PC-3 (cell line): ENCODE data around the gene FKBP2. TPM values are rescaled to one million over a fixed set of nuclear protein-coding genes. Genes with fewer than 3 reads are reported as not detected.

Source experiments
- ATAC-seq: fragments of 200-7000 bp; cut with Tn5 transposase; 2 replicates; pipeline ENCODE4 v1.9.1; 2020; ENCODE audit warnings: mild to moderate bottlenecking, moderate library complexity
- BruUV-seq: library from RNA; stranded (reverse); fragments of 400-500 nt; replicated peaks from 2 replicates; lab custom pipeline; 2021; lab: Mats Ljungman, UMichigan
- CTCF ChIA-PET: fragments of 300-600 bp; sonication (Branson Sonifier 250); formaldehyde crosslinking; loops from one replicate; lab custom pipeline; 2022; ENCODE audit warnings: antibody characterized with exemption; lab: Charles Lee
- POLR2A ChIA-PET: fragments of 300-600 bp; sonication (Branson Sonifier 250); formaldehyde crosslinking; loops from one replicate; lab custom pipeline; 2022; ENCODE audit warnings: antibody characterized with exemption; ENCODE audit not compliant: unreplicated experiment; lab: Charles Lee
- DNase-seq: peaks from one replicate; pipeline ENCODE4 v3.0.0-alpha.2; 2015
- H2AFZ ChIP-seq: fragments of 300-600 bp; sonication (generic); 2 replicates; pipeline ENCODE4 v1.6.0; 2016; ENCODE audit warnings: antibody characterized with exemption, low read length
- H3F3A ChIP-seq: fragments of 300-600 bp; sonication (generic); one replicate; pipeline ENCODE4 v1.6.0; 2017; ENCODE audit warnings: antibody characterized with exemption, low read length, control low read depth, mild to moderate bottlenecking; ENCODE audit not compliant: unreplicated experiment
- H3K27ac ChIP-seq: fragments of 300-600 bp; sonication (generic); 2 replicates; pipeline ENCODE4 v1.5.1; 2016; ENCODE audit warnings: mild to moderate bottlenecking, low read length
- H3K27me3 ChIP-seq: fragments of 300-600 bp; sonication (generic); 2 replicates; pipeline ENCODE4 v1.6.1; 2016; ENCODE audit warnings: low read length, mixed read lengths
- H3K36me3 ChIP-seq: fragments of 300-600 bp; sonication (generic); 2 replicates; pipeline ENCODE4 v1.6.1; 2016; ENCODE audit warnings: low read depth, mixed run types, low read length, mixed read lengths
- H3K4me1 ChIP-seq: fragments of 300-600 bp; sonication (generic); 2 replicates; pipeline ENCODE4 v1.5.1; 2016; ENCODE audit warnings: low read length; ENCODE audit not compliant: insufficient read depth
- H3K4me2 ChIP-seq: fragments of 300-600 bp; sonication (generic); 2 replicates; pipeline ENCODE4 v1.6.0; 2016; ENCODE audit warnings: low read length
- H3K4me3 ChIP-seq: fragments of 300-600 bp; sonication (generic); 2 replicates; pipeline ENCODE4 v1.5.1; 2016; ENCODE audit warnings: mild to moderate bottlenecking, low read length, mixed read lengths
- H3K79me2 ChIP-seq: fragments of 300-600 bp; sonication (generic); 2 replicates; pipeline ENCODE4 v1.6.1; 2017; ENCODE audit warnings: low read length, mixed read lengths
- H3K9ac ChIP-seq: fragments of 300-600 bp; sonication (generic); 2 replicates; pipeline ENCODE4 v1.6.0; 2016; ENCODE audit warnings: mild to moderate bottlenecking, low read length
- H3K9me2 ChIP-seq: fragments of 300-600 bp; sonication (generic); replicated peaks from 2 replicates; pipeline ENCODE4 v1.6.1; 2016; ENCODE audit warnings: mixed run types, low read length, mixed read lengths
- H3K9me3 ChIP-seq: fragments of 300-600 bp; sonication (generic); 2 replicates; pipeline ENCODE4 v1.6.1; 2016; ENCODE audit warnings: low read length, mixed read lengths
- H4K20me1 ChIP-seq: fragments of 300-600 bp; sonication (generic); 2 replicates; pipeline ENCODE4 v1.6.1; 2016; ENCODE audit warnings: low read length, mixed read lengths
- EZH2 ChIP-seq: fragments of 300-600 bp; sonication (generic); IDR thresholded peaks from one replicate; pipeline ENCODE4 v1.6.1; 2017; ENCODE audit warnings: antibody characterized with exemption, mild to moderate bottlenecking, low read length; ENCODE audit not compliant: unreplicated experiment
- EZH2phosphoT487 ChIP-seq: fragments of 300-600 bp; sonication (generic); IDR thresholded peaks from 2 replicates; pipeline ENCODE4 v1.6.1; 2018; ENCODE audit warnings: mild to moderate bottlenecking, antibody characterized with exemption, low read length, borderline replicate concordance
- intact Hi-C: fragments of 100-400 bp; cut with micrococcal nuclease; formaldehyde crosslinking; loops from 2 replicates; pipeline ENCODE4 v1.9.0; 2023
- total RNA-seq: library from RNA; depleted of rRNA; stranded (reverse); fragments of >200 nt; gene quantifications from 2 replicates; pipeline ENCODE4 v1.2.3, GENCODE V29; 2014
- TF ChIP-seq, protein P1 (sequence below): fragments of 300-600 bp; sonication (generic); conservative IDR thresholded peaks from 2 replicates; pipeline ENCODE4 v1.5.1; 2017; ENCODE audit warnings: antibody characterized with exemption, low read depth, mild to moderate bottlenecking, low read length

Gene FKBP2
- total RNA-seq, 1 experiment from 2014 or later = 215 TPM

DNA sequence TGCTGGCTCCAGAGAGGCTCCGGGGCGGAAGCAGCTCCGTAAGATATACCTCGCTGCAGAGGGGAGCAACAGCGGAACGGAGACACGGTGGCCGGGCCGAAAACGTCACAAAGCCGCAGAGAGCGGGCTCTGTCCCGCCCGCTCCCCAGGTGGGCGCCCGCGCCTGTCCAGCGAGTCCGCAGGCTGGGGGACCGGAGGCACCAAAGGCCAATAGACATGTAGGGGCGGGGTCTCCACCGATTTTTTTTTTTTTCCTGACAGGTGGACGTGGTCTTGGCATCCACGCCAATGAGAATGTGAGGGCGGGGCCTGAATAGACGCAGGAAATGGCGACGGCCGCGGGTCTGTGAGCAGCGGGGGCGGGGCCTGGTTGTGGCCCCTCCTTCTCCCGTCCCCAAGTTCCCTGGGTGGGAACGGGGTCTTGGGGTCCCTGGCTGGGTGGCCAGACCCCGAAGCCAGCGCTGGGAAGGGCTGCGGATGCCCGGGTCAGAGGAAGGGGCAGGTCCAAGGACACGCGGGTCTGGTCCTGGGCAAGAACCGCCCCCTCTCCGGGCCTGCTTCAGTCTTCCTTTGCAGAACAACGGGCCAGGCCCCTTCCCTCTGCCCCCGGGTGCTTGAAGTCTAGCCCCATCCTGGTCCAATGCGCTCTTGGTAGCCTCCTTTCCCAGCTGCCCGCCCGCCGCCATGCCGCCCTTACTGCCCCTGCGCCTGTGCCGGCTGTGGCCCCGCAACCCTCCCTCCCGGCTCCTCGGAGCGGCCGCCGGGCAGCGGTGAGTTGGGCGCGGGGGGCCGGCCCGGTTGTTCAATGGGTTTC, 10.5 kb upstream of the FKBP2 start, which contains the start of gene DNAJC4:
Gene DNAJC4 (plus strand): TSS at position 378 of the 814 bp plus-strand sequence. CDS start 307 bp downstream, at position 685.
- CTCF ChIA-PET = interaction anchor here (0.6 to 1.4 kb wide), 2 partner anchors 26 to 126 kb away, joined by 3 to 15 read pairs; no protein-coding TSS in a partner anchor
- DNase-seq (peak; percentile 97), ATAC-seq (peak; percentile 29)
- H3K4me3 ChIP-seq = peak within 1 kb of the TSS; percentile 88
- BruUV-seq = no TSS peak
- H3K9ac ChIP-seq = peak within 1 kb of the TSS; percentile 71
- H2AFZ ChIP-seq = peak within 1 kb of the TSS; percentile 84
- H3K4me2 ChIP-seq = peak within 1 kb of the TSS; percentile 85
- H3K27me3 ChIP-seq = no peaks in the 10 kb centered on the region
- no peak for TF ChIP-seq EZH2
- TF ChIP-seq EZH2phosphoT487 = no peak
- TF ChIP-seq, protein P1, sequence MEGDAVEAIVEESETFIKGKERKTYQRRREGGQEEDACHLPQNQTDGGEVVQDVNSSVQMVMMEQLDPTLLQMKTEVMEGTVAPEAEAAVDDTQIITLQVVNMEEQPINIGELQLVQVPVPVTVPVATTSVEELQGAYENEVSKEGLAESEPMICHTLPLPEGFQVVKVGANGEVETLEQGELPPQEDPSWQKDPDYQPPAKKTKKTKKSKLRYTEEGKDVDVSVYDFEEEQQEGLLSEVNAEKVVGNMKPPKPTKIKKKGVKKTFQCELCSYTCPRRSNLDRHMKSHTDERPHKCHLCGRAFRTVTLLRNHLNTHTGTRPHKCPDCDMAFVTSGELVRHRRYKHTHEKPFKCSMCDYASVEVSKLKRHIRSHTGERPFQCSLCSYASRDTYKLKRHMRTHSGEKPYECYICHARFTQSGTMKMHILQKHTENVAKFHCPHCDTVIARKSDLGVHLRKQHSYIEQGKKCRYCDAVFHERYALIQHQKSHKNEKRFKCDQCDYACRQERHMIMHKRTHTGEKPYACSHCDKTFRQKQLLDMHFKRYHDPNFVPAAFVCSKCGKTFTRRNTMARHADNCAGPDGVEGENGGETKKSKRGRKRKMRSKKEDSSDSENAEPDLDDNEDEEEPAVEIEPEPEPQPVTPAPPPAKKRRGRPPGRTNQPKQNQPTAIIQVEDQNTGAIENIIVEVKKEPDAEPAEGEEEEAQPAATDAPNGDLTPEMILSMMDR = no peak
- no peaks in the 10 kb centered on the region for H3K9me2 ChIP-seq
- H3K4me1 ChIP-seq = peaks cover 38% of the 10 kb centered on the region
- POLR2A ChIA-PET = no interaction called here
- intact Hi-C loops = loop anchor here (5.0 kb wide), 1 partner anchor 43 kb away; the partner anchor contains the start of gene STIP1
- peaks cover 27% of the 10 kb centered on the region for H3K79me2 ChIP-seq
- no peaks in the 10 kb centered on the region for H3K9me3 ChIP-seq
- H3K36me3 ChIP-seq = no peaks in the 10 kb centered on the region
- no peaks in the 10 kb centered on the region for H3F3A ChIP-seq
- H3K27ac ChIP-seq = no peak within 1 kb of the TSS; the same call in 1 of the 2 replicates
- no peaks in the 10 kb centered on the region for H4K20me1 ChIP-seq

DNA sequence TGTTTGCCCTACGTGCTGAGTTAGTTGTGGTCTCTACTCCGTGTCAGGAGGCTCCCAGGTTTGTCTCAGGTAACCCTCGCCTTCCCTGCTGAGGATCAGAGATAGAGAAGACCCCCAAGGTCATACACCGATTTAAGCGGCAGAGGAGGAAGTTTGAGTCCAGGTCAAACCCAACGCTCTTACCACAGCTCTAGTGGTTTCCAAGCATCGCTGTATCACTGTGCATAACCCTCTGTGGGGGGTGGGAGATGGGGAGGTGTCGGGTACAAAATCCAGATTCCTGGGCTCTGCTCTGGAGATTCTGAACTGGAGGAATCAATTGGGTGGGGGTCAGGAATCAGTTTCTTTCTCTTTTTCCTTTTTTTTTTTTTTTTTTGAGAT, 9.9 kb upstream of the FKBP2 start:
- POLR2A ChIA-PET = no interaction called here
- Histone ChIP-seq H3K9me2 (no peaks in the 10 kb centered on the region), H3K9me3 (no peaks in the 10 kb centered on the region), H3K4me3 (peak overlapping the region; percentile 88), H3K9ac (peak overlapping the region; percentile 71), H3K79me2 (peaks cover 27% of the 10 kb centered on the region), H3K27me3 (no peaks in the 10 kb centered on the region), H3K36me3 (no peaks in the 10 kb centered on the region), H3K4me1 (peaks cover 39% of the 10 kb centered on the region), H3K4me2 (peak overlapping the region; percentile 85), H2AFZ (peak overlapping the region; percentile 84), H3K27ac (no peak overlapping the region; the same call in 1 of the 2 replicates), H3F3A (no peaks in the 10 kb centered on the region), H4K20me1 (no peaks in the 10 kb centered on the region)
- no peak for DNase-seq
- CTCF ChIA-PET = no interaction called here
- TF ChIP-seq EZH2phosphoT487 = no peak
- TF ChIP-seq, protein P1 = no peak
- no peak for TF ChIP-seq EZH2
- intact Hi-C loops = loop anchor here (5.0 kb wide), 1 partner anchor 44 kb away; the partner anchor contains the start of gene STIP1
- BruUV-seq = no TSS peak
- no peak for ATAC-seq

DNA sequence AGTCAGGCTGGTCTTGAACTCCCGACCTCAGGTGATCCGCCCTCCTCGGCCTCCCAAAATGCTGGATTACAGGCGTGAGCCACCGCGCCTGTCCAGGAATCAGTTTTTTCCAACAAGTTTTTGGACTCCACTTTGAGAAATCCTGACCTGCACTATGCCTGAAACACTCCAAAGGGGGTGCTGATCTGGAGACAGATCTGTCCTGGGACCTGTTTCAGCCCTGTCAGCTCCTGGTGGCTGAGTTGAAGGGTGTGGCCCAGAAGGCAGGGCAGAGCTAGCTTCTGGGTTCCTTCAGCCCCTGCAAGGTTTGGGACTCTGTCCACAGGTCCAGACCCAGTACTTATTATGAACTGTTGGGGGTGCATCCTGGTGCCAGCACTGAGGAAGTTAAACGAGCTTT, 9.3 kb upstream of the FKBP2 start:
- Histone ChIP-seq H3K9me2 (no peaks in the 10 kb centered on the region), H3K27me3 (no peaks in the 10 kb centered on the region), H3F3A (no peaks in the 10 kb centered on the region), H3K4me3 (no peak overlapping the region), H3K36me3 (no peaks in the 10 kb centered on the region), H3K4me1 (peaks cover 39% of the 10 kb centered on the region), H3K9ac (no peak overlapping the region), H2AFZ (no peak overlapping the region), H3K27ac (no peak overlapping the region), H3K79me2 (peaks cover 23% of the 10 kb centered on the region), H3K9me3 (no peaks in the 10 kb centered on the region), H3K4me2 (no peak overlapping the region), H4K20me1 (no peaks in the 10 kb centered on the region)
- DNase-seq (no peak), ATAC-seq (no peak)
- intact Hi-C loops = loop anchor here (5.0 kb wide), 1 partner anchor 44 kb away; the partner anchor contains the start of gene STIP1
- TF ChIP-seq, protein P1 = no peak
- TF ChIP-seq EZH2phosphoT487 = no peak
- TF ChIP-seq EZH2 = no peak
- ChIA-PET POLR2A (no interaction called here), CTCF (no interaction called here)
- BruUV-seq = no TSS peak
